Hematopoietic multipotent progenitor cell treated with erythropoietin and hydrocortisone succinate and interleukin-3 and kit ligand, for 8 days (in vitro differentiated cells): ENCODE results near the gene STYXL1.
A peak's percentile ranks its signal among the peaks of the same experiment; 100 is the strongest.
"Not testable (repeated sequence)": the region's sequence is repeated elsewhere in the genome, so short reads cannot be mapped to it uniquely, and the experiment has no call there.

ENCODE experiments used
- DNase-seq: peaks from one replicate; pipeline ENCODE4 v3.0.0-alpha.2; 2015

Gene STYXL1

GRCh38 chr7:76047811-76048667, at the start of gene STYXL1, which contains the start of gene MDH2:
Gene STYXL1, minus strand, starts transcription at chr7:76048000. Its CDS starts 17,477 bp downstream, at chr7:76030523.
Gene MDH2, plus strand, starts transcription at chr7:76048106. Its CDS starts 55 bp downstream, at chr7:76048161.
- peak; percentile 96 for DNase-seq

- DNase-seq = no peak
Measured at GRCh38 chr7:76095908-76096307, 48.1 kb upstream of the STYXL1 start.

GRCh38 chr7:76094326-76094725, 46.5 kb upstream of the STYXL1 start:
- not testable (repeated sequence) for DNase-seq

GRCh38 chr7:76093531-76093930, 45.7 kb upstream of the STYXL1 start:
- not testable (repeated sequence) for DNase-seq

GRCh38 chr7:76091506-76091905, 43.7 kb upstream of the STYXL1 start:
- DNase-seq = no peak

- no peak for DNase-seq
Measured at GRCh38 chr7:76089865-76090475, 42.2 kb upstream of the STYXL1 start.

- DNase-seq = not testable (repeated sequence)
Measured at GRCh38 chr7:76087362-76087791, 39.6 kb upstream of the STYXL1 start.

GRCh38 chr7:76086070-76086469, 38.3 kb upstream of the STYXL1 start:
- DNase-seq = no peak

- not testable (repeated sequence) for DNase-seq
Measured at GRCh38 chr7:76084115-76084514, 36.3 kb upstream of the STYXL1 start.

GRCh38 chr7:76080204-76080603, 32.4 kb upstream of the STYXL1 start:
- no peak for DNase-seq

- peak; percentile 5 for DNase-seq
Measured at GRCh38 chr7:76077435-76077834, 29.6 kb upstream of the STYXL1 start.

GRCh38 chr7:76076995-76077394, 29.2 kb upstream of the STYXL1 start:
- no peak for DNase-seq

GRCh38 chr7:76074972-76075370, 27.2 kb upstream of the STYXL1 start:
- DNase-seq = no peak

- no peak for DNase-seq
Measured at GRCh38 chr7:76074306-76074971, 26.6 kb upstream of the STYXL1 start.

- no peak for DNase-seq
Measured at GRCh38 chr7:76073335-76073990, 25.7 kb upstream of the STYXL1 start.

- DNase-seq = no peak
Measured at GRCh38 chr7:76072243-76073148, 24.7 kb upstream of the STYXL1 start.

GRCh38 chr7:76071316-76072242, 23.8 kb upstream of the STYXL1 start:
- DNase-seq = no peak

- peak; percentile 62 for DNase-seq
Measured at GRCh38 chr7:76069238-76069638, 21.4 kb upstream of the STYXL1 start.

- DNase-seq = no peak
Measured at GRCh38 chr7:76066716-76067503, 19.1 kb upstream of the STYXL1 start.
